Small intestine (tissue), 7 donors: ENCODE results near the gene DCAF12. TPM values are rescaled to one million over a fixed set of nuclear protein-coding genes. Genes with fewer than 3 reads are reported as not detected.
"Not testable (repeated sequence)": the region's sequence is repeated elsewhere in the genome, so short reads cannot be mapped to it uniquely, and the experiment has no call there.

Experiments
- DNase-seq, 2 donors: peaks; one replicate each; pipeline versions ENCODE4 v3.0.0 to v3.0.0-alpha.2; 2013
- FAIRE-seq: peaks from 2 replicates; lab custom pipeline; 2012; peaks lifted over from hg19 to GRCh38; lab: Jason Lieb, UNC
- H3K27ac ChIP-seq, 3 donors: one replicate each; pipeline ENCODE4 v1.5.1; 2013; ENCODE audit warnings: low read length in 2 of 3, mild to moderate bottlenecking in 2 of 3, control low read depth in 1 of 3, inconsistent platforms in 1 of 3, low read depth in 1 of 3, moderate library complexity in 1 of 3
- H3K27me3 ChIP-seq, 3 donors: one replicate each; pipeline ENCODE4 v1.6.1; 2013; ENCODE audit warnings: low read length in 3 of 3, inconsistent platforms in 1 of 3; ENCODE audit not compliant: control insufficient read depth in 3 of 3, insufficient read depth in 3 of 3
- H3K36me3 ChIP-seq, 3 donors: one replicate each; pipeline ENCODE4 v1.6.1; 2013; ENCODE audit warnings: low read length in 3 of 3, inconsistent platforms in 1 of 3, low read depth in 1 of 3, mild to moderate bottlenecking in 1 of 3, moderate library complexity in 1 of 3; ENCODE audit not compliant: control insufficient read depth in 3 of 3, insufficient read depth in 2 of 3
- H3K4me1 ChIP-seq, 3 donors: one replicate each; pipeline ENCODE4 v1.6.1; 2013; ENCODE audit warnings: low read length in 2 of 3, inconsistent platforms in 1 of 3, low read depth in 1 of 3, mild to moderate bottlenecking in 1 of 3, moderate library complexity in 1 of 3; ENCODE audit not compliant: control insufficient read depth in 3 of 3, insufficient read depth in 2 of 3
- H3K4me3 ChIP-seq, 3 donors: one replicate each; pipeline ENCODE4 v1.5.1; 2013; ENCODE audit warnings: low read length in 3 of 3, control low read depth in 1 of 3, inconsistent platforms in 1 of 3, low read depth in 1 of 3, mild to moderate bottlenecking in 1 of 3, moderate library complexity in 1 of 3
- H3K9me3 ChIP-seq, 2 donors: one replicate each; pipeline ENCODE4 v1.6.1; 2013; ENCODE audit warnings: low read depth in 1 of 2, low read length in 1 of 2; ENCODE audit not compliant: control insufficient read depth in 2 of 2, insufficient read depth in 1 of 2
- WGBS, 3 donors: extraction: QIAGEN DNeasy Blood & Tissue Kit; methylation state at CpG; one replicate each; pipeline ENCODE4 v1.1.7; 2013; 5-methylcytosine and 5-hydroxymethylcytosine counted together
- polyA plus RNA-seq, 4 donors: library from polyadenylated mRNA; stranded (reverse) in 3 of 4; unstranded in 1 of 4; fragments of 200-250 nt in 3 of 4; fragments of 120-200 nt in 1 of 4; gene quantifications; one replicate each; pipeline versions ENCODE4 v1.2.1 to v1.2.3, GENCODE V29; 2013
- donor health status: healthy with polysubstance abuse.
- donor health status: control.
- donor health status: control.
- donor health status: Bipolar disorder and iron deficiency.
- donor health status: healthy.

The DCAF12 gene
- polyA plus RNA-seq, 4 donors, result 16.2 to 45.3 (median 20.4) TPM

DNA sequence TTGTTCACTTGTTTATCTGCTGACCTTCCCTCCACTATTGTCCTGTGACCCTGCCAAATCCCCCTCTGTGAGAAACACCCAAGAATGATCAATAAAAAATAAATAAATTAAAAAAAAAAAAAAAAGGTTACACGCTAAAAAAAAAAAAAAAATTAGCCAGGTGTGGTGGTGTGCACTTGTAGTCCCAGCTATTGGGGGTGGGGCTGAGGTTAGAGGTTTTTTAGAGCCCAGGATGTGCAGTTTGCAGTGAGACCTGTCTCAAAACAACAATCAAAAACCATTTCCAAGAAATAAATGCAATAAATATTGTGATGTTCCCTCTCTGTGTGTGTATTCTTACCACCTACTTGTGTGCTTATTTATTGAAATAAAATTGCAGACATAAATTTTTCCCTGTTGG is 12.1 kb upstream of the DCAF12 start:
- not testable (repeated sequence) for H3K36me3 ChIP-seq, DNase-seq, H3K27me3 ChIP-seq, H3K4me3 ChIP-seq, FAIRE-seq, H3K4me1 ChIP-seq, H3K9me3 ChIP-seq, H3K27ac ChIP-seq
- 63 to 88% (median 88%) methylated on average over 1 of the region's 1 CpG for WGBS, 3 donors

DNA sequence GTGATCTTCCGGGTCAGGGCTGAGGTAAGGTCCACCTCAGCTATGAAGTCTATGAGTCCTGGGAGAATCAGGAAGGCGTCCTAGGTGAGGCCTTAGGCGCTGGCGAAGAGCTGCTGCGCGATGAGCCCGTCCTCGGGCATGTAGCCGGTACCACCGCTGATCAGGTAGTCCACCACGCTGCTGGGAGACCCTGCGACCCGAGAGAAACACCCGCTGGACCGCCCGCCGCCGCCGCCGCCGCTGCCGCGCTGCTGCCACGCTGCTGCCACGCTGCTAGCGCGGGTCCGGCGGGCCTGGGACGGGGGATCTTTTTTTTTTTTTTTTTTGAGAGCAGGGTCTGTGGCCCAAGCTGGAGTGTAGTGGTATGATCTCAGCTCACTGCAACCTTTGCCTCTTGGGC is 8.0 kb upstream of the DCAF12 start:
- Histone ChIP-seq H3K27ac (no peak overlapping the region), H3K27me3 (no peaks in the 10 kb centered on the region), H3K36me3 (no peaks in the 10 kb centered on the region), H3K4me3 (no peak overlapping the region), H3K9me3 (no peaks in the 10 kb centered on the region), H3K4me1 (no peaks in the 10 kb centered on the region)
- 94 to 98% (median 96%) methylated on average over 30 of the region's 30 CpGs for WGBS, 3 donors
- DNase-seq (no peak), FAIRE-seq (no peak)

DNA sequence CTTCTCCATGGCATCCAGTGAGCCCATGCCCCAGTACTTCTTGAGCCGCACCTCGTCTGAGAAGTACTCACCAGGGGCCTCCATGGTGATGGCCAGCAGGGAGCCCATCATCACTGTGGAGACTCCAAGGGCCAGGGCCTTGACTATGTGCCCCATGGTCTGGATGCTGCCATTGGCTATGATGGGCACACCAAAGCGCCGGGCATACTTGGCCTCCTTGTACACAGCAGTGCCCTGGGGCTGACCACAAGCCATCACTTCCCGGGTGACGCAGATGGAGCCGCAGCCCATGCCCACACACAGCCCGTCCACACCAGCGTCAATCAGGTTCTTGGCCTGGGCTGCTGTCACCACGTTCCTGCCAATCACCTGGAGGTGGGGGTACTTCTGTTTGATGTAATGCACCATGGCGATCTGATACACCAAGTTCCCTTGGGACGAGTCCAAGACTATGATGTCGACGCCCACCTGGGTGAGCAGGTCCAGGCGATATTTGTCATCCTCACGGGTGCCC is 7.0 kb upstream of the DCAF12 start:
- Histone ChIP-seq H3K4me3 (no peak overlapping the region), H3K9me3 (no peaks in the 10 kb centered on the region), H3K27ac (no peak overlapping the region), H3K4me1 (no peaks in the 10 kb centered on the region), H3K36me3 (no peaks in the 10 kb centered on the region), H3K27me3 (no peaks in the 10 kb centered on the region)
- FAIRE-seq (no peak), DNase-seq (no peak)
- WGBS, 3 donors, result 85 to 93% (median 86%) methylated on average over 16 of the region's 16 CpGs

DNA sequence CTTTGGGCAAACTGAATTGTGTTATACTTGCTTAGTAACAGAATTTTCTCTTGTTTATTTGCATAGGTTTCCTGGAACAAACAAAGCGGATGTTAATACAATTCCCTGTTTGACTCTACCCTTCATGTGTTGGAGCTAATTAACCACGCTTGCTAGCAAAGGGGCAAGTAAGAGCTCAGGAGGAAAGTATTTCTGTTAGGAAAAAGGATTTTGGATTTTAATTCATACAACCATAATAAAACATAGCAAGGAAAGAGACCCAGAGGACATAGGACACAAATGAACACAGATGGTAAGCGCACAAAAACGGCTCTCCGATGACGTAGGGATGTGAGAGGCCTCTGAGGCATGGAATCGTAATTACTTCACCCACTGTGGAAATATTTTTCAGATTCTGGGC is 5.1 kb upstream of the DCAF12 start:
- Histone ChIP-seq H3K27ac (no peak overlapping the region), H3K9me3 (no peaks in the 10 kb centered on the region), H3K4me3 (no peak overlapping the region), H3K27me3 (no peaks in the 10 kb centered on the region), H3K36me3 (no peaks in the 10 kb centered on the region), H3K4me1 (peaks cover 0 to 4% (median 0%) of the 10 kb centered on the region in 3 donors)
- DNase-seq, result no peak
- no peak for FAIRE-seq
- 94 to 96% (median 95%) methylated on average over 7 of the region's 7 CpGs for WGBS, 3 donors

DNA sequence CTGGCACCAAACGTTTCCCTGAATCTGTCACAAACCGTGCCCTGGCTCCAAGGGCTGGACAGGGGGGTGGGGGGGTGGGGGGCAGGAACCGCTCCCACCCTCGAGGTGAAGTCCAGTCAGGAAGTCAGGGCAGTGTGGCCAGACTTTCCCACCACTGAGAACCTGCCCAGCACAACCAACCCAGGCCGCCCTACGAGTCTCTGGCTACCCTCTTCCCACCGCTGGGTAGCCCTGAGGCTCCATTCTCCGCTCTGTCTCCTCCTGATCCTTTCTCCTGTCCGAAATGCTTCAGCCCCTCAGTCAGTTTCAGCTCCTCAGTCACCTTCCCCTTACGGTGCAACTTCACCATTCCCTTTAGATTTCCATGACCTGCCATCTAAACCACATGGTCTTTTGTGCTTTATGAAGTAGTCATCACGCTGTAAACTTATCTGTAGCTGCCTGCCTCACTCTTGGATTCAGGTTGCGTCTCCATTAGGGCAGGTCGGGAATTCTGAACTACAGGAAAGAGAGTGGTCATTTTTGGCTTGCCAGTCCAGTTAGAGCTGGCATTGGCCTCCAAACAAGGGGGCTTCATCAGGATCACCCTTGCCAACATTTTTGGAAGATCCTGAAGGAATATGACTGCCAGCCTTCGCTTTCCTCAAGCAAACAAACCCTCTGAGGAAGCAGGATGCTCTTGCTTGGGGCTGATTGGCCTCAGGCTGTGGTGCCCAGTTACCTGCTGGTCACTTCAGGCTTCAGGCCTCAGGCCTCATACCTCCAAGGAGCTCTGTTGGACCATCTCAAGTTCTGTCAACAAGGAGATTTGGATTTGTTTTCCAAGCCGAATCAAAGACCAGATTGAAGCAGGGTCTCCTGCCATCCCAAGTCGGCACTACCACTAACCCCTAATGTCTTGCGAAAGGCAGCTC is 794 bp upstream of the DCAF12 start:
- Histone ChIP-seq H3K9me3 (no peaks in the 10 kb centered on the region), H3K4me3 (peak overlapping the region; percentile 31 to 91 (median 79)), H3K4me1 (peaks cover 0 to 18% (median 10%) of the 10 kb centered on the region in 3 donors), H3K27ac (peak overlapping the region; percentile 84 to 91 (median 90)), H3K27me3 (no peaks in the 10 kb centered on the region), H3K36me3 (peaks cover 0 to 6% (median 4%) of the 10 kb centered on the region in 3 donors)
- no peak for FAIRE-seq
- WGBS, 3 donors, result 73 to 86% (median 74%) methylated on average over 14 to 17 of the region's 17 CpGs
- DNase-seq, result peak in 1 of 2 donors; percentile 14

DNA sequence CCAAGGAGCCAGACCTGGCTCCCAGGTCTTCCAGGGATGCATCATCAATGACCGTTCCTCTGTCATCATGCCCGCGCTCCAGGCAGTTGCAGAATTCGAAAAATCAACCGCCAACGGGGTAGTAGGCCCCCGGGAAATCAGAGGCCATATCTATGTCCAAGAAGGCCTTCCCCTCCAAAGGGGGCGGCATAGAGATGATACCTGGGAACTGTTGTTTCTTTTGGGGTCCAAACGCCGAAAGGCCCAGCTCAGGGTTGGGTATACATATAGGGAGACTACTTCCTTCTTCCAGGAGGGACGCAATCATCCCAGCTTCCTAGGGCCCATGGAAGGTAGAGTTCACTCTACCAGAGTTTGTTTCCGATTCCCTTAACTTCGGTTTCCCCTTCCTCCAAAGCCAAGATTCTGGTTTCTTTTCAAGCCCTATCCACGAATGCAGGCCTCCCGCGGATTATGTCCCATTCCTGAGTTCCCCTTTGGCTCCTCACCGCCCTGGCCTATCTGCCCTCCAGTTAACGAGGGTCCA is 754 bp downstream of the DCAF12 start:
- Histone ChIP-seq H3K27ac (peak overlapping the region; percentile 82 to 91 (median 90)), H3K4me3 (peak overlapping the region; percentile 79 to 91 (median 87)), H3K4me1 (peaks cover 2 to 18% (median 13%) of the 10 kb centered on the region in 3 donors), H3K9me3 (no peaks in the 10 kb centered on the region), H3K36me3 (peaks cover 3 to 9% (median 6%) of the 10 kb centered on the region in 3 donors), H3K27me3 (no peaks in the 10 kb centered on the region)
- 0 to 3% (median 1%) methylated on average over 18 of the region's 18 CpGs for WGBS, 3 donors
- FAIRE-seq (no peak), DNase-seq (peak in 1 of 2 donors; percentile 28)

DNA sequence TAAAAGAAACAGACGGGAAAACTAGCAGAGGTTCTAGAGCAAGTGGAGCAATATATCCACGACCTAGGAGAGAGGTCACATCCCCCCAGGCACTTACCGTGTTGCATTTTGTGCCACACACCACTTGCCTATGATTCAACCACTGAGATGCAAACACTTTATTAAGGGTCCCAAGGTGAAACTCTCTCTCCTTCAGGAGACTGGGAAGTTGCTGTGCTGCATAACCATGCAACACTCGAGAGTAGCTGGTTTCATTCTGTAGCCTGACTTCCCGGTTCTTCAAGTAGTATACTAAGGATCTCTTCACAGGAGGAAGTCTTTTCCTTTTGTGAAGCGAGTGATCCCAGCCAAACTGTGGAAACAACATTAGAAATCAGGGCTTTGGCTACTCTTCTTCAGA is 1.6 kb downstream of the DCAF12 start:
- peaks cover 3 to 11% (median 9%) of the 10 kb centered on the region in 3 donors for H3K36me3 ChIP-seq
- no peaks in the 10 kb centered on the region for H3K9me3 ChIP-seq
- H3K27me3 ChIP-seq, result no peaks in the 10 kb centered on the region
- FAIRE-seq (no peak), DNase-seq (peak; percentile 24 to 47)
- 15 to 24% (median 22%) methylated on average over 6 of the region's 6 CpGs for WGBS, 3 donors
- H3K4me3 ChIP-seq, result peak overlapping the region; percentile 9 to 91 (median 79)
- peak overlapping the region in 2 of 3 donors; percentile 14 to 90 for H3K27ac ChIP-seq
- H3K4me1 ChIP-seq, result peaks cover 2 to 18% (median 13%) of the 10 kb centered on the region in 3 donors

DNA sequence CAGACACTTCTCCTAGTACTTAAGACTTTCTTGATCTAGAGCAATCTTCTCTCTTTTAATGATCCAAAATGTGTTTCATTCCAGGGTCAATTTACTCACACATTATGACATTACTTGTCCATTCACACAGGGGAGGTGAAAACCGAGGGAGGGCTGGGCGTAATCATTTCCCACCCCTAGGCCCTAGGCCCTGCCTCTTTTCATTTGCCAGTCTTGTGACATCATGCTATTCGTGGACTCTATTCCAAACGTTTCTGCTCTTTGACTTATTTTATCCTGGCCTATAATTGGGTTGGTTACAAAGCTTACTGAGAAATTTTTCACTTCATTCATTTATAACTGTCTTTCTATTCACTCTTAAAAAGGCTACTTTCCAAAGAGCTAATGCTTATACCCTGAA is 2.4 kb downstream of the DCAF12 start:
- peaks cover 2 to 18% (median 13%) of the 10 kb centered on the region in 3 donors for H3K4me1 ChIP-seq
- no peaks in the 10 kb centered on the region for H3K9me3 ChIP-seq
- H3K36me3 ChIP-seq, result peaks cover 3 to 15% (median 9%) of the 10 kb centered on the region in 3 donors
- FAIRE-seq (no peak), DNase-seq (no peak)
- H3K4me3 ChIP-seq, result no peak overlapping the region
- no peak overlapping the region for H3K27ac ChIP-seq
- 35 to 48% (median 39%) methylated on average over 4 of the region's 4 CpGs for WGBS, 3 donors
- no peaks in the 10 kb centered on the region for H3K27me3 ChIP-seq
